Embryonic facial prominence (tissue), 1 donor: ENCODE data around the gene PRUNE1.

Experiments used
- DNase-seq: peaks from one replicate; pipeline ENCODE4 v3.0.0-alpha.2; 2016; ENCODE audit errors: extremely low spot score

Gene PRUNE1

DNA sequence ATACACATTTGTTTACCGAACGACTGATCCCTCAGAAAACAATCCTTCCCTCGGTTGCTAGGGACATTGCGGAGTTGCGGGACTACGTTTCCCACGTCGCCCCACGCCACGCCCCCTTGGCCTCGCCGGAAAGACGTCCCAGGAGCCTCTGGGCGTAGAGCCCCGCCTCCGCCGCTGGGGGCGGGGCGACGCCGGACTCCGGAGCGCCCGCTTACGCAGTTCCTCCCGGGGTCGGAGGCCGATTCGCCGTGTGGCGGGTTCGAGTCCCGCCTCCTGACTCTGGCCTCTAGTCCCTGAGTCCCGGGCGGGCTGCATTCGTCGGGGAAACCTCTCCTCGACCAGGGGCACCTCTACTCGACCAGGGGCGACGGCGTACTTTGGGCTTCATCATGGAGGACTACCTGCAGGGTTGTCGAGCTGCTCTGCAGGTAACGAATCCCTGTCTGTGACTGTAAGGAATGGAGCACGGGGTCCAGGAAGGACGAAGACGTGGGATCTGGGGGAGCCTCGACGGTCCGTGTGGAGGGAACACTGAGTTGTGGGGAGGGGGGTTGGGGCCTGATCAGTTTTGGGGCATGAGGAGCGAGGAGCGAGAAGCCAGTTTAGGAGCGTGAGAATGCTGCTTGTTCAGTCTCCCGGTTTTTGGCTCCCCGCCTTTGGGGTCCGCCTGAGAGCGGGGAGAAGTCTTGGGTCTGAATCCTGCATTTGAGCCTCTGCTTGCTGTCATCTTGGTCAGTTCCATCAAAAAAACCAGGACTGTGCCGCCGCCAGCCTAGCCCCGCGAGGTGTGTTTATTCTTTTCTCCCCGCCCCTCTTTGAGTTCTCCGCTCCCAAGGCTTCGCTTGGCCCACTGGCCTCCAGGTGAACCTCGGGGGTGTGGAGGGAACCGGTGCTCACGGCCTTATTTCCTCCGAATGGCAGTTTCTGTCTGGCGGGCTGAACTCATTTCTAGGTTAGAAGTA is at the start of gene PRUNE1:
Gene PRUNE1, plus strand, starts transcription at position 206 of the 962 bp plus-strand sequence. Its CDS starts 184 bp downstream, at position 390.
- DNase-seq, result peak; percentile 95

- no peak for DNase-seq
Measured at GRCh38 chr1:150960646-150961045, 47.6 kb upstream of the PRUNE1 start.

DNA sequence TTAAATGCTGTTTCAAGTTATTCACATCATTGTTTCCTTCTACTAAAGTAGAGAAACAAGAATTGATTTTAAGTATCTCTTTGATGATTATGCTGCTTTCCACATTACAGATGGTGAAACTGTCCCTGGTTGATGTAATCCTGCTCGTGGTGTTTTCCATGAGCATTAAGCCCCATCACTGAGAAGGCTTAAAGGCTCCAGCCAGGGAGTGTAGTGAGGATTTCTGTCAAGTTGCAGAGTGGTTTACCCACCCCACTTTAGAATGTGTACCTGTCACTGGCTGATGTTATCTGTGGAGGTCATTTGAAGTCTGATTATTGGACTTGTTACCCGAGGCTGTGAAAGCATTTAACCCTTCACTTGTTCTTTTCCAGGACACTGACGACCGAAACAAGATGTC is 46.5 kb upstream of the PRUNE1 start:
- no peak for DNase-seq

GRCh38 chr1:150963321-150964163 is 44.7 kb upstream of the PRUNE1 start:
- DNase-seq, result no peak

GRCh38 chr1:150964164-150964489 is 44.1 kb upstream of the PRUNE1 start:
- no peak for DNase-seq

- DNase-seq, result no peak
Measured at GRCh38 chr1:150965605-150966004, 42.6 kb upstream of the PRUNE1 start.

DNA sequence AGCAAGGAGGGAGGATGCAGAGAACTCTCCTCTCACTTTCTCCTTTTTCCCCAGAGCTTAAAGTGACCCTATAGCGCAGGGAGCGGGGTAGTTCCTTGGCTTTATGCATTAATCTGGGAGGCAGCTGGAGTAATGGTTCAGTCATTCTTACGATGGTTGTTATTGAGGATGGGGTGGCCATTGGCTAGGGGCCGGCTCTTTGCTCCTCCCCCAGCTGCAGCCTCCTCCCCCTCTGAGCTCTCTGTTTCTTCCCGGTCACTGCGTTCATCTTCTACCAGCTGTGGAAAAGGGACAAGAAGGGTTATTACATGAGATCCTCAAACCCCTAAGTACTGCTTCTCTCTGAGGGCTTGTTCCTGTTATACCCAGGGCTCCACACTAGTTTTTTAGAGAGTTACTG is 42.2 kb upstream of the PRUNE1 start:
- no peak for DNase-seq

DNA sequence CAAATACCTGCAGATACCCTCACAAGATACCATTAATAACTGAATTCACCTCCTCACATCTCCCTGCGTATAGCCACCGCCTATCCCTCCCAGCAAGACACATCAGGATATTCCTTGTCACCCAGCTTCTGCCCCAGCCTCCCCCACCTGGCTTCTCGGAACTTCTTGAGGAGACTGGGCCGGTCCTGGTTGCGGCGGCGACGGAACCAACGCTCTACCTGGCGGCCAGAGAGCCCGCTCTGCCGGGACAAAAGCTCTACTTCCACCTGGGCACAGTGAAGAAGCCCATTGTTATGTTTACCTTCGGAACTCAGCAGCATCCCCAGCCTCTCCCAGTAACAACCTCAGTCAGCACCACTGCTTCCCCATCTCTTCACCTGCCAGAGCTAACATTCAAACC is 40.3 kb upstream of the PRUNE1 start:
- DNase-seq, result no peak

- DNase-seq, result no peak
Measured at GRCh38 chr1:150968491-150968890, 39.8 kb upstream of the PRUNE1 start.

GRCh38 chr1:150969626-150970025 is 38.6 kb upstream of the PRUNE1 start:
- DNase-seq, result no peak

DNA sequence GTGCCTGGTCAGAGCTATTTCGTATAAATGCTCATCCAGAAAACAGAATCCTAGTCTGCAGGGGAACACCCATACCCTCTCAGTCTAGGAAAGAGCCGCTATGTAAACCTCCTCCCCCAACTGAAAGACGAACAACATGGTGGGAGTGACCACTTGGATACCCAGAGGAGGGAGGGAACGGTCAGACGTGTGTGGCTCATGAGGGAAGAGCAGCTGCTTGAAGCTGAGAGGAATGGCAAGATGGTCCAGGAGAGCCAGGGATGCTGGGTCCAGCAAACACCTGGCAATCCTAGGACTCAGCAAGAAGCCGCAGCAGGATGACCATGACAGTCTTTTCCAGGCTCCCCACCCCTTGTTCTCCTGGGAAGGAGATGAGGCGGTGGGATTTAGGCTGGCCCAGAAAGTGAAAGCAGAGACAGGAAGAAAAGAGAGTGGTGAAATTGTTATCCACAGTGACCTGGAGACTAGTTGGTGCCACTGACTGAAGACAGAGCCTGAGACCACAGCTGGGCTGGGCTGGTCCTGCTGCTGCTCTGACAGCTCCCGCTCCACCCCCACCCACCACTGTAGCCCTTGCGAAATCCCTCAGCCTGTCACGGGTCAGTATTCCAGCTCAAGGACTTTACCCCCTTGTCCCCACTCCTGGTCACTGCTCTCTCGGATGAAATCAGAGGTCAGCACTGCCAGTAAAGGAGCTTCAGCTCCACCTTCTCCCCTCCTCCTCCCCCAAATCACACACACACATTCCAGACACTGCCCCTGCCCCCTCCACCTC is 37.3 kb upstream of the PRUNE1 start:
- DNase-seq, result no peak

GRCh38 chr1:150971583-150972416 is 36.4 kb upstream of the PRUNE1 start:
- DNase-seq, result no peak

DNA sequence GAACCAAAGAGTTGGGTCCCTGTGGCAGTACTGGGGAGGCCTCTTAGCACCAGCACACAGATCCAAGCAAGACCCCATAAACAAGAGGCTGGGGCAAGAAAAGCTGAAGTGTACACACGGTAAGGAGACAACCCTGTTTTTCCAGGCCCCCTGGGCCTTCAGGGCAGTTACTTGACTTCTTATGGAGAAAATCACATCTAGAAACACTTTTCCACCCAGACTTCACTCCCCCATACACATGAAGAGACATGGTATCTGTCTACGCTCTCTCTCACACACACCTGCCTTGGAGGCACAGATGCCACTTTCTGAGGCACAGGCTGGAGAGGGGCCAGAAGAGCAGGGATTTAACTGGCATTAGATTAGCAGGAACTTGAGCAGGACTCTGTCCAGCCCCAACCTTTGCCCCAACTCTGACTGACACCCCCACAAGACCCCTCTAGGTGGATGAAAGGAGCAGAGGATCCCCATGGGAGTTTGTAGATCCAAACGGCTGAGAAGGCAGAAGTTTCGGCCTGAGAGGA is 35.8 kb upstream of the PRUNE1 start:
- DNase-seq, result no peak

- no peak for DNase-seq
Measured at GRCh38 chr1:150973258-150973835, 34.9 kb upstream of the PRUNE1 start.

DNA sequence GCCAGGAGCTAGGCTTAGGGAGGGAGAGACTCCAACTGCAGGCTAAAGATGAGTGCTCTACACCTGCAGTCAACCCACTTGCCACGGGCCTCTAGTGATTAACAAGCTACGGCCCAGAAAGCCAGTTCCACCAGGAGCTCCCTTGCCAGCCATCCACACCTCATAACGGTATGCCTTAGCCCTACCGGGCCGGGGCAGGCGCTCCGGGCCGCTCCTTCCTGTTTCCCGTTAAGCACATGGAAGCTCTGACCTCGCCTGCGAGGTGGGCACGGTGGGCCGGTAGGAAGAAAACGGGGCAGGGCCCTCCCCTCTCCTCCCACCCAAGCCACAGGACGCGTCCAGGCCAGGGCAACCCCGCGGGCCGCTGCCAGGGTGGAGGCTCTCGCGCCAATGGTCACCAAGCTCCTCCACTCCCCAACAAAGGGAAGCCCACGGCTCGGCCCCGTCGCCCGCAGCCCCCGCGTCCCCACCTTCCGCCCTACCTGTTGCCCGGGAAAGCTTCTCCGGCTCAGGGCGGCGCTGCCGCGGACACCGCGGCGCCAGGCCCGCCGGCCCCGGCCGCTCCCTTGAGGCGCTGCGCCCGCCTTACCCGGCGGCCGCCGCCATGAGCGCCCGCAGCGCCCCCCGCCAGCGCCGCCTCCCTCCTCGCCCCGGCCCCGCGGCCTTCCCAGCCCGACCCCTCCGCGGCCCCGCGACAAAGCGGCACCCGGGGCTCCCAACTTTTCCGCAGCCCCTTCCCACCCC is 34.2 kb upstream of the PRUNE1 start:
- DNase-seq, result no peak

DNA sequence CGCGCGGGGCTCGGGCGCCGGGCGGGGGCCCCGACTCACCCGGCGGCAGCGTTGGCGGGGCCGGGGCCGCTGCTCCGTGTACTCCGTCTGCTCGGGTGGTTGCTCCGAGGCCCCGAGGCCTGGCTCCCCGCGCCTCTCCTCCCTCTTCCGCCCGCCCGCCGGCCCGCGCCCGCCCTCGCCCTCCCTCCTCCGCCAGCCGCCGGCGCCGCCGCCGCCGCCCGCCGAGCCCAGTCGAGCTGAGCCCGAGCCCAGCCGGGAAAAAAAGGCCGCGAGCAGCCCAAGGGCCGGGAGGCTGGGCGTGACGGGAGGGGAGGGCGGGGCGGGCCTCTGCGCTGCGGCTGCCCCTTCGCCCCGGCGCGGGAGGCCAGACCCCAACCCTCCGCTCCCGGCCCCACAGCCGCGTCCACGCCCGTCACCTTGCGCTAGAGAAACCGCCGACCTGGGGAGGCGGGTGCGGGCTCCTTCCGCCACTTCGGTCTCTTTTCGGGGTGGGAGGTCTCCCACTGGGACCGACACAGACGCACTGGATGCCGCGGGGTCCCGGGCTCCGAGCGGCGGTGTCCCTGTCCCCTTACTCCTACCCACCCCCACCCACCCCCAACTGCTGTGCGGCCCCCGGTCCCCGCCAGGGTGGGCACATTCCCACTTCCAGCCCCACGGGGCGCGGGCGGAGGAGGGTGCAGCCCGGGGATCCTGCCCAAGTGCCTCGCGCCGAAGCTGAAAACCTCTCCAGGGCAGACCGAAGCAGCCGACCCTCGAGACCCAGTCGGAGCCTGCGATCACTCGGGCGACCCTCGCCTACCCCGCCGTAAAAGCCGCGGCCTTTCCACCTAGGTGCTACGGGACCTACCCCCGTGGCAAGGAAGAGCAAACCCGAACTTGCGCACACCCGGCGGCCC is 33.4 kb upstream of the PRUNE1 start, which contains the start of gene CERS2:
Gene CERS2, minus strand, starts transcription at position 256 of the 899 bp plus-strand sequence. CDS start 5,745 bp downstream, outside the sequence.
- peak; percentile 64 for DNase-seq

DNA sequence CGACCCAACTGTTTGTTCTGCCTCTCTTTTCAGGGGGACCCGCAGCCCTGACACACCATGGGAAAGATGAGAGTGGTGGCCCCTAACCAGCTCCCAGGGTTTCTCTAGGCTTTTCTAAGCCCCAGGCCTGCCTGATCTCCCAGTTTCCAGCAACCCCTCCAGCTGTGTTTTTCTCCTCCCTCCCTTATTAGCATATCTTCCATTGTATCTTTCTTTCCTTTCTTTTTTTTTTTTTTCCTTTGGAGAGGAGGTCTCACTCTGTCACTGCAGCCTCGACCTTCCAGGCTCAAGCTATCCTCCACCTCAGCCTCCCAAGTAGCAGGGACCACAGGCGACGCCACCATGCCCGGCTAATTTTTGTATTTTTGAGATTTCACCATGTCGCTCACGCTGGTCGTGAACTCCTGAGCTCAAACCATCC is 31.8 kb upstream of the PRUNE1 start:
- no peak for DNase-seq

DNA sequence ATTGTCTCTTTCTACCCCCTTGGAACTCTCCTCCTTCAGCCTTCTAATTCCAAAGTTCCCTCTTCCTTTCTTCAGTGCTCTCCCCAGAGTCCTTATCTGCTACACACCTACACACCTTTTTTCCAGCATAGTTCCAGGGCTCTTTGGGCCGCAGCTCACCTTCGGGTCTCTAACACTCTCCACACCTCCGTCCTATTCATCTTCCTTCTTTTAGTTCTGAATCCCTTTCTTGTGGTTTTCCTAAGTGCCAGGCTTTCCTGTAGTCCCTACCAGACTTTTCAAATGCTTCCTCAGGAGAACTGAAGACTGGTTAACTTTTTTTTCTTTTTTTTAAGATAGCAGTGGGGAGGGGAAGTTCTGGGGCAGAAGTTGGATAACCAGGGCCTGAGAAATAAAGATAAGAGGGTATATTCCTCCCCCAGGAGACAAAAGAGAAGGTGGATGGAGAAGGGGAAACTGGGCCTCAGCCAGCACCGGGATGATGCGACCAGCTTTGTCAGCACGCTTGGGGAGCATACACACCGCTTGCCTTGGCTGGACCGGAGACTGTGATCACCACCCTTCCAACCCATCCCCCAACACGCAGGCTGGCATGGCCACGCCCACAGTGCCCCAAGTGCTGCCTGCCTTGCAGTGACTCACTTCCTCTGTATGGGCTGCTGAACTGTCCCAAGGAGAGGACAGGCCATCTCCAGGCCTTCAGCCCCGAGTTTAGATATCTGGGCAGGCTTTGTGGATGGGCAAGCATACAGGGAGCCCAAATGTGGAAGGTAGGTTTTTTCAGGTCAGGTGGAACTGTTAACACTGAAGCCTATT is 31.2 kb upstream of the PRUNE1 start:
- no peak for DNase-seq
